Measurements from ENCODE around the gene GRPEL1. TPM values are rescaled to one million over a fixed set of nuclear protein-coding genes. Genes with fewer than 3 reads are reported as not detected.

Gene GRPEL1
- total and polyA plus RNA-seq, 2 of the 8 experiments (the other 6 are each of a cell fraction or from before 2014, with no cell fraction given), result 13.5 to 39.9 TPM

DNA sequence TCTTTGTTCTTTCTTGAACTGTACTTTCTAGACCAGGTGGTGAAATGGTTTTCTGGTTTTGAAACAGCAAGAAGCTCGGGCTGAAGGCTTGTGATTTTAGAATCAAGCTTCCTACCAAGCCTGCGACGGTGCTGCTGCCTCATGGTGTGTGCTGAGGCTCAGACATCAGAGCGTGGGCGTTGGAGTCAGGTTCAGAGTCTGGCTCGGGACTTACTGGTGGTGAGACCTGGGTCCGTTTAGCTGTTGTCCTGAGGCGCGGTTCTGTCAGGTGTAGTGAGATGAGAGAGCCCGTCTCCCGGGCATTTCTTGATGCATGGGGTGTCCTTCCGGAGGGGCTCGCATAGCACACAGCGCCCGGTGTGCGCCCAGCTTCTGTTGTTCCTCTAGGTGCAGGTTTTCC is 44.4 kb downstream of the GRPEL1 start (continued):
- TF ChIP-seq EP300 (IDR thresholded peaks at IDR 0.05; ENCODE audit: borderline replicate concordance in 1 of 2, low read depth in 2 of 2, low read length in 2 of 2) (no peak), CREB1 (IDR thresholded peaks at IDR 0.05) (no peak), SIN3A (conservative IDR thresholded peaks at IDR 0.05 in 1 of 2, IDR thresholded peaks at IDR 0.05 in 1 of 2; ENCODE audit: low read depth in 1 of 2, low read length in 2 of 2) (no peak), SIX5 (IDR thresholded peaks at IDR 0.05; ENCODE audit: low read depth, low read length) (no peak), KDM1A (IDR thresholded peaks at IDR 0.05; ENCODE audit: borderline replicate concordance, low read length) (no peak)
- TF ChIP-seq, protein P1, sequence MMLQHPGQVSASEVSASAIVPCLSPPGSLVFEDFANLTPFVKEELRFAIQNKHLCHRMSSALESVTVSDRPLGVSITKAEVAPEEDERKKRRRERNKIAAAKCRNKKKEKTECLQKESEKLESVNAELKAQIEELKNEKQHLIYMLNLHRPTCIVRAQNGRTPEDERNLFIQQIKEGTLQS (IDR thresholded peaks at IDR 0.05; ENCODE audit: insufficient read depth, low read depth, low read length), result no peak
